IMR-90 (cell line): ENCODE data around the gene ZNF446. TPM values are rescaled to one million over a fixed set of nuclear protein-coding genes. Genes with fewer than 3 reads are reported as not detected.

ENCODE experiments used
- ATAC-seq: fragments of 200-7000 bp; cut with Tn5 transposase; 2 replicates; pipeline ENCODE4 v1.9.1; 2020; ENCODE audit warnings: low read depth, mild to moderate bottlenecking, moderate library complexity
- BruUV-seq: library from RNA; stranded (reverse); fragments of 400-500 nt; replicated peaks from 2 replicates; lab custom pipeline; 2021; lab: Mats Ljungman, UMichigan
- CTCF ChIA-PET: fragments of 300-600 bp; formaldehyde crosslinking; extraction: SDS; loops from one replicate; lab custom pipeline; 2021; ENCODE audit warnings: antibody characterized with exemption; lab: Yijun Ruan, JAX
- POLR2A ChIA-PET: fragments of 300-600 bp; sonication (Branson Sonifier 250); formaldehyde crosslinking; loops from one replicate; lab custom pipeline; 2022; ENCODE audit warnings: antibody characterized with exemption; ENCODE audit not compliant: unreplicated experiment; lab: Charles Lee
- DNase-seq: peaks from one replicate; pipeline ENCODE4 v3.0.0; 2013
- H2AFZ ChIP-seq: replicated peaks from 2 replicates; pipeline ENCODE3; 2013; ENCODE audit warnings: low read length, mild to moderate bottlenecking; ENCODE audit not compliant: poor library complexity
- H2AK5ac ChIP-seq: 2 replicates; pipeline ENCODE4 v1.6.1; 2013; ENCODE audit warnings: low read depth, low read length, inconsistent platforms
- H2AK9ac ChIP-seq: replicated peaks from 2 replicates; pipeline ENCODE3; 2013; ENCODE audit warnings: mild to moderate bottlenecking, low read depth, low read length, moderate library complexity; ENCODE audit not compliant: poor library complexity
- H2BK120ac ChIP-seq: 2 replicates; pipeline ENCODE4 v1.6.1; 2013; ENCODE audit warnings: low read depth, low read length, inconsistent platforms
- H2BK15ac ChIP-seq: 3 replicates; pipeline ENCODE4 v1.6.1; 2013; ENCODE audit warnings: low read depth, low read length, inconsistent platforms
- H2BK20ac ChIP-seq: 2 replicates; pipeline ENCODE4 v1.6.1; 2013; ENCODE audit warnings: low read depth, mild to moderate bottlenecking, inconsistent platforms, low read length, moderate library complexity
- H2BK5ac ChIP-seq: 2 replicates; pipeline ENCODE4 v1.6.1; 2013; ENCODE audit warnings: mild to moderate bottlenecking, low read depth, low read length, inconsistent platforms; ENCODE audit not compliant: poor library complexity, severe bottlenecking
- H3K14ac ChIP-seq: replicated peaks from 2 replicates; pipeline ENCODE4 v1.6.1; 2013; ENCODE audit warnings: low read depth, low read length, inconsistent platforms
- H3K18ac ChIP-seq: 2 replicates; pipeline ENCODE4 v1.6.1; 2013; ENCODE audit warnings: low read depth, low read length, control low read depth
- H3K23ac ChIP-seq: 2 replicates; pipeline ENCODE4 v1.6.1; 2013; ENCODE audit warnings: low read depth, low read length, inconsistent platforms
- H3K27ac ChIP-seq: 2 replicates; pipeline ENCODE4 v1.5.1; 2013; ENCODE audit warnings: mild to moderate bottlenecking, control low read depth, low read length; ENCODE audit not compliant: insufficient read depth
- H3K27me3 ChIP-seq: 2 replicates; pipeline ENCODE4 v1.6.1; 2013; ENCODE audit warnings: low read length; ENCODE audit not compliant: control insufficient read depth, insufficient read depth
- H3K36me3 ChIP-seq: 2 replicates; pipeline ENCODE4 v1.6.1; 2013; ENCODE audit warnings: low read length, mixed read lengths; ENCODE audit not compliant: control insufficient read depth, insufficient read depth
- H3K4ac ChIP-seq: 2 replicates; pipeline ENCODE4 v1.6.1; 2013; ENCODE audit warnings: low read depth, low read length, inconsistent platforms
- H3K4me1 ChIP-seq: 2 replicates; pipeline ENCODE4 v1.6.1; 2013; ENCODE audit warnings: low read length, mixed read lengths; ENCODE audit not compliant: control insufficient read depth, insufficient read depth
- H3K4me2 ChIP-seq: 2 replicates; pipeline ENCODE4 v1.6.1; 2013; ENCODE audit warnings: low read depth, mild to moderate bottlenecking, control low read depth, low read length, moderate library complexity
- H3K4me3 ChIP-seq: 2 replicates; pipeline ENCODE4 v1.5.1; 2013; ENCODE audit warnings: low read depth, mild to moderate bottlenecking, control low read depth, low read length, moderate library complexity; ENCODE audit not compliant: insufficient read depth
- H3K56ac ChIP-seq: 2 replicates; pipeline ENCODE4 v1.6.1; 2013; ENCODE audit warnings: low read length, inconsistent platforms; ENCODE audit not compliant: insufficient read depth; ENCODE audit errors: extremely low read depth
- H3K79me1 ChIP-seq, 2 experiments: 2 replicates each; pipeline ENCODE4 v1.6.1; 2013; ENCODE audit warnings: low read length in 2 of 2, inconsistent platforms in 1 of 2, low read depth in 1 of 2
- H3K9ac ChIP-seq: 2 replicates; pipeline ENCODE4 v1.6.1; 2013; ENCODE audit warnings: low read depth, low read length, control low read depth
- H3K9me1 ChIP-seq: 2 replicates; pipeline ENCODE4 v1.6.1; 2013; ENCODE audit warnings: low read length, inconsistent platforms; ENCODE audit not compliant: insufficient read depth
- H3K9me3 ChIP-seq: 2 replicates; pipeline ENCODE4 v1.6.1; 2013; ENCODE audit warnings: low read length; ENCODE audit not compliant: control insufficient read depth, insufficient read depth
- H4K20me1 ChIP-seq: 2 replicates; pipeline ENCODE4 v1.6.1; 2013; ENCODE audit warnings: low read length, inconsistent platforms; ENCODE audit not compliant: insufficient read depth
- H4K5ac ChIP-seq: 2 replicates; pipeline ENCODE4 v1.6.1; 2013; ENCODE audit warnings: mild to moderate bottlenecking, low read depth, low read length, control low read depth
- H4K8ac ChIP-seq, 2 experiments: 2 replicates each; pipeline ENCODE4 v1.6.1; 2013; ENCODE audit warnings: low read depth in 2 of 2, low read length in 2 of 2, control low read depth in 1 of 2, inconsistent platforms in 1 of 2
- H4K91ac ChIP-seq: 2 replicates; pipeline ENCODE4 v1.6.1; 2013; ENCODE audit warnings: low read depth, low read length, inconsistent platforms; ENCODE audit not compliant: insufficient read depth
- BHLHE40 ChIP-seq: fragments of 150-350 bp; IDR thresholded peaks from 2 replicates; pipeline ENCODE4 v1.6.1; 2016; ENCODE audit warnings: mild to moderate bottlenecking, low read depth, low read length
- CEBPB ChIP-seq: IDR thresholded peaks from 2 replicates; pipeline ENCODE4 v1.6.1; 2012; ENCODE audit warnings: low read depth, low read length, improper control_type of control experiment
- CHD1 ChIP-seq: IDR thresholded peaks from 2 replicates; pipeline ENCODE4 v1.6.1; 2012; ENCODE audit warnings: low read depth, low read length, improper control_type of control experiment
- CTCF ChIP-seq: conservative IDR thresholded peaks from 2 replicates; pipeline ENCODE4 v1.5.1; 2012; ENCODE audit warnings: mild to moderate bottlenecking, low read depth, low read length, improper control_type of control experiment
- ELK1 ChIP-seq: fragments of 150-350 bp; IDR thresholded peaks from 2 replicates; pipeline ENCODE4 v1.6.1; 2016; ENCODE audit warnings: low read depth, mild to moderate bottlenecking, low read length, moderate library complexity, borderline replicate concordance
- MAFK ChIP-seq: IDR thresholded peaks from 2 replicates; pipeline ENCODE4 v1.6.1; 2012; ENCODE audit warnings: low read depth, low read length, improper control_type of control experiment
- MAZ ChIP-seq: IDR thresholded peaks from 2 replicates; pipeline ENCODE4 v1.6.1; 2012; ENCODE audit warnings: low read depth, mild to moderate bottlenecking, low read length, improper control_type of control experiment, moderate library complexity, borderline replicate concordance
- MXI1 ChIP-seq: IDR thresholded peaks from 2 replicates; pipeline ENCODE4 v1.6.1; 2012; ENCODE audit warnings: low read depth, mild to moderate bottlenecking, low read length, moderate library complexity, borderline replicate concordance
- NFE2L2 ChIP-seq: fragments of 150-350 bp; IDR thresholded peaks from 2 replicates; pipeline ENCODE4 v1.6.1; 2016; ENCODE audit warnings: low read depth, mild to moderate bottlenecking, low read length
- POLR2A ChIP-seq: IDR thresholded peaks from 2 replicates; pipeline ENCODE4 v1.6.1; 2012; ENCODE audit warnings: mild to moderate bottlenecking, low read depth, low read length
- RAD21 ChIP-seq: IDR thresholded peaks from 2 replicates; pipeline ENCODE4 v1.6.1; 2012; ENCODE audit warnings: low read length, improper control_type of control experiment
- RCOR1 ChIP-seq: IDR thresholded peaks from 2 replicates; pipeline ENCODE4 v1.6.1; 2012; ENCODE audit warnings: mild to moderate bottlenecking, low read length, improper control_type of control experiment; ENCODE audit not compliant: insufficient replicate concordance
- RFX5 ChIP-seq: IDR thresholded peaks from 2 replicates; pipeline ENCODE4 v1.8.0; 2012; ENCODE audit warnings: low read depth, mild to moderate bottlenecking, low read length, moderate library complexity
- SMC3 ChIP-seq: fragments of 150-350 bp; IDR thresholded peaks from 2 replicates; pipeline ENCODE4 v1.6.1; 2016; ENCODE audit warnings: low read depth, mild to moderate bottlenecking, antibody characterized with exemption, low read length, moderate library complexity
- USF2 ChIP-seq: fragments of 150-350 bp; IDR thresholded peaks from 2 replicates; pipeline ENCODE4 v1.6.1; 2017; ENCODE audit warnings: mild to moderate bottlenecking, antibody characterized with exemption, low read length, low read depth
- WGBS, 2 experiments: methylation state at CpG; one replicate each; pipeline versions ENCODE4 v1.1.5 to v1.1.7; 2013; ENCODE audit warnings: missing lambda C conversion rate in 2 of 2; ENCODE audit not compliant: insufficient read length in 1 of 2; ENCODE audit errors: extremely low coverage in 2 of 2; 5-methylcytosine and 5-hydroxymethylcytosine counted together
- dilution Hi-C: fragments of 300-500 bp; cut with HindIII; formaldehyde crosslinking; loops from one replicate; pipeline ENCODE4 v1.14.3; 2018; ENCODE audit warnings: low sequenced_read_pairs; ENCODE audit not compliant: unreplicated experiment
- in situ Hi-C: fragments of 300-500 bp; cut with MboI; formaldehyde crosslinking; loops from 3 replicates; pipeline ENCODE4 v1.14.3; 2019; ENCODE audit warnings: low sequenced_read_pairs, inconsistent platforms, mixed read lengths
- intact Hi-C: fragments of 100-400 bp; cut with micrococcal nuclease; formaldehyde crosslinking; loops from 2 replicates; pipeline ENCODE4 v1.10.0; 2022
- polyA plus RNA-seq, 3 experiments: library from polyadenylated mRNA; depleted of rRNA; stranded (reverse); fragments of >200 nt; gene quantifications; 2 replicates each; pipeline ENCODE4 v1.2.3, GENCODE V29; 2012; ENCODE audit warnings: low replicate concordance in 1 of 3
- total RNA-seq: library from RNA; depleted of rRNA; stranded (reverse); fragments of >200 nt; gene quantifications from 2 replicates; pipeline ENCODE4 v1.2.3, GENCODE V29; 2012

ZNF446 gene
- total and polyA plus RNA-seq, 2 of the 4 experiments (the other 2 are of a cell fraction): 4.8 to 6.9 TPM

DNA sequence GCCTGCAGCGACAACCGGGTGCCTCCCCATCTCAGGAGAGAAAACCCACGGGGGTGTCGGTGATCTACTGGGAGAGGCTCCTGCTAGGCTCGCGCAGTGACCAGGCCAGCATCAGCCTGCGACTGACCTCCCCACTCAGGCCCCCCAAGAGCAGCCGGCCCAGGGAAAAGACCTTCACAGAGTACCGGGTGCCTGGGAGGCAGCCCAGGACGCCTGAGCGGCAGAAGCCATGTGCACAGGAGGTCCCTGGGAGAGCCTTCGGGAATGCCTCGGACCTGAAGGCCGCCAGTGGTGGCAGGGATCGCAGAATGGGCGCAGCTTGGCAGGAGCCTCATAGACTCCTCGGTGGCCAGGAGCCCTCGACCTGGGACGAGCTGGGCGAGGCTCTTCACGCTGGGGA, 20.8 kb upstream of the ZNF446 start:
- DNase-seq: no peak
- no peak for ATAC-seq
- Histone ChIP-seq H3K9me3 (no peaks in the 10 kb centered on the region), H4K20me1 (no peaks in the 10 kb centered on the region), H3K27me3 (no peaks in the 10 kb centered on the region), H3K9me1 (peaks cover 16% of the 10 kb centered on the region), H3K9ac (no peak overlapping the region), H3K79me1 (peaks cover 8 to 13% of the 10 kb centered on the region in 2 experiments; a peak in 2 of 4 replicates), H4K8ac (no peak overlapping the region), H2AFZ (no peak overlapping the region), H3K27ac (no peak overlapping the region), H2BK120ac (no peak overlapping the region), H3K4ac (no peak overlapping the region), H3K4me2 (no peak overlapping the region), H2BK5ac (no peak overlapping the region), H4K5ac (no peak overlapping the region), H4K91ac (no peak overlapping the region), H3K4me1 (no peaks in the 10 kb centered on the region), H2BK15ac (no peak overlapping the region), H3K14ac (no peak overlapping the region), H2AK9ac (no peak overlapping the region), H3K18ac (no peak overlapping the region), H3K56ac (no peak overlapping the region), H3K23ac (no peak overlapping the region), H2AK5ac (no peak overlapping the region), H3K4me3 (no peak overlapping the region), H2BK20ac (no peak overlapping the region), H3K36me3 (peaks cover 19% of the 10 kb centered on the region)
- CTCF ChIA-PET: no interaction called here
- POLR2A ChIA-PET: no interaction called here
- in situ Hi-C loops: no loop called here
- no peak for TF ChIP-seq RCOR1
- no peak for TF ChIP-seq RFX5
- no peak for TF ChIP-seq CTCF
- no peak for TF ChIP-seq MXI1
- no peak for TF ChIP-seq RAD21
- no peak for TF ChIP-seq MAFK
- TF ChIP-seq NFE2L2: no peak
- TF ChIP-seq CHD1: no peak
- no peak for TF ChIP-seq CEBPB
- TF ChIP-seq ELK1: no peak
- TF ChIP-seq USF2: no peak
- no peak for TF ChIP-seq BHLHE40
- TF ChIP-seq MAZ: no peak
- no peak for TF ChIP-seq POLR2A
- TF ChIP-seq SMC3: no peak
- BruUV-seq: no TSS peak
- intact Hi-C loops: no loop called here
- dilution Hi-C loops: no loop called here
- 100% methylated on average over 5 of the region's 21 CpGs; no CpG with 5 or more reads in 1 of the 2 experiments for WGBS, 2 experiments
